ENCODE results near the gene TTYH3. TPM values are rescaled to one million over a fixed set of nuclear protein-coding genes. Genes with fewer than 3 reads are reported as not detected.

Gene TTYH3
- total and polyA plus RNA-seq, 2 of the 13 experiments (the other 11 are each of a cell fraction or from before 2014, with no cell fraction given) = 26.3 to 50.0 TPM

DNA sequence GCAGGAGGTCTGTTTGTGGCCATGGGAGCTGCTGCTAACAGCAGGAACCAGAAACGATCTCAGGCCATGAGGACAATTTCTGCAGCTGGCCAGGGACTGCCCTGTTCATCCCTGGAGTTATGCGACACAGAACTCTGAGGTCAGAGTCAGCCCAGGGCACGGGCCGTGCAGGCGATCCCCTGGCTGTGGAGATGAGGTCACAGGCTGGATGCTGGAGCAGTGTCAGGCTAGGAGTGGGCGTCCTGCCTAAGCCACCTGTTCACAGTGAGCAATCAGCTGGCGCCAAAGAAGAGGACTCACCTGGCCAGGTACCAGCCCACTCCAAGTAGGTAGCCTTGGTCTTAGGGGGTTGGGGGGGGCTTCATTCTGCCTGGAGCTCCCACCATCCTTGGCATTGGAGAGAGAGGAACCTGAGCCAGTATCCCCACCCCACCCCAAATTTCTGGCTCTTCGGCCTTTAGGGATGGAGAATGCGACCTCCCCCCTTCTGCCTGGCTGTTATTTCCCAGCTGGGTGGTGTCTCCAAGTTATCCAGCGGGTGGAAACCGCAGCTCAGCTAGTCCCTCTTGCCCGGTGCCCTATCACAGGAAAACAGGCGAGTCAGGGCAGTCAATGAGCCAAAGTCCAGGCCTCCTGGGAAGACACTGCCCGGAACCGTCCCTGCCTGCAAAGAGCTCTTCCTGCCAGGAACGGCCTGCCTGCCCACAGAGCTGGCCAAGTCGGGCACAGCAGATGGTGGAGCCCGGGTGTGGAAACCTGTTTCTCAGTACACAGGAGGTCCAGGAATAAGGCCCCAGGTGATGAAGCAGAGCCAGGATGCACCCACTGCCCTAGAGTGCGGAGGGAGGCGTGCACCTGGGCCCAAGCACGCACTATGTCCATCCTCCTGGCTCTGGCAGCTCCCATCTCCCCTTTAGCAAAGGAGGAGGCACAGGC is 1.8 kb upstream of the TTYH3 start (continued):
- peak; percentile 12; the same call in 1 of the 2 replicates for TF ChIP-seq PATZ1 (CRISPR knock-in tag; IDR thresholded peaks at IDR 0.05)
- TF ChIP-seq NPAS2 (CRISPR knock-in tag; IDR thresholded peaks at IDR 0.05; ENCODE audit: borderline replicate concordance) = no peak
- TF ChIP-seq ZNF746 (CRISPR knock-in tag; IDR thresholded peaks at IDR 0.05) = no peak
- 0 out of 2 replicates have a peak, but pooled peaks have one; percentile 55 for TF ChIP-seq MIER3 (CRISPR knock-in tag; IDR thresholded peaks at IDR 0.05; ENCODE audit: borderline replicate concordance)
- TF ChIP-seq, protein P1, sequence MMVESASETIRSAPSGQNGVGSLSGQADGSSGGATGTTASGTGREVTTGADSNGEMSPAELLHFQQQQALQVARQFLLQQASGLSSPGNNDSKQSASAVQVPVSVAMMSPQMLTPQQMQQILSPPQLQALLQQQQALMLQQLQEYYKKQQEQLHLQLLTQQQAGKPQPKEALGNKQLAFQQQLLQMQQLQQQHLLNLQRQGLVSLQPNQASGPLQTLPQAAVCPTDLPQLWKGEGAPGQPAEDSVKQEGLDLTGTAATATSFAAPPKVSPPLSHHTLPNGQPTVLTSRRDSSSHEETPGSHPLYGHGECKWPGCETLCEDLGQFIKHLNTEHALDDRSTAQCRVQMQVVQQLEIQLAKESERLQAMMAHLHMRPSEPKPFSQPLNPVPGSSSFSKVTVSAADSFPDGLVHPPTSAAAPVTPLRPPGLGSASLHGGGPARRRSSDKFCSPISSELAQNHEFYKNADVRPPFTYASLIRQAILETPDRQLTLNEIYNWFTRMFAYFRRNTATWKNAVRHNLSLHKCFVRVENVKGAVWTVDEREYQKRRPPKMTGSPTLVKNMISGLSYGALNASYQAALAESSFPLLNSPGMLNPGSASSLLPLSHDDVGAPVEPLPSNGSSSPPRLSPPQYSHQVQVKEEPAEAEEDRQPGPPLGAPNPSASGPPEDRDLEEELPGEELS (CRISPR knock-in tag; IDR thresholded peaks at IDR 0.05) = 0 out of 2 replicates have a peak, but pooled peaks have one; percentile 9
- TF ChIP-seq FOXK1 (CRISPR knock-in tag; IDR thresholded peaks at IDR 0.05; ENCODE audit: borderline replicate concordance, low read depth) = no peak
- no peak for TF ChIP-seq FOSL1 (CRISPR knock-in tag; IDR thresholded peaks at IDR 0.05; ENCODE audit: borderline replicate concordance)
- no peak for TF ChIP-seq ZNF660 (CRISPR knock-in tag; IDR thresholded peaks at IDR 0.05; ENCODE audit: borderline replicate concordance, low read depth)
- TF ChIP-seq, protein P2, sequence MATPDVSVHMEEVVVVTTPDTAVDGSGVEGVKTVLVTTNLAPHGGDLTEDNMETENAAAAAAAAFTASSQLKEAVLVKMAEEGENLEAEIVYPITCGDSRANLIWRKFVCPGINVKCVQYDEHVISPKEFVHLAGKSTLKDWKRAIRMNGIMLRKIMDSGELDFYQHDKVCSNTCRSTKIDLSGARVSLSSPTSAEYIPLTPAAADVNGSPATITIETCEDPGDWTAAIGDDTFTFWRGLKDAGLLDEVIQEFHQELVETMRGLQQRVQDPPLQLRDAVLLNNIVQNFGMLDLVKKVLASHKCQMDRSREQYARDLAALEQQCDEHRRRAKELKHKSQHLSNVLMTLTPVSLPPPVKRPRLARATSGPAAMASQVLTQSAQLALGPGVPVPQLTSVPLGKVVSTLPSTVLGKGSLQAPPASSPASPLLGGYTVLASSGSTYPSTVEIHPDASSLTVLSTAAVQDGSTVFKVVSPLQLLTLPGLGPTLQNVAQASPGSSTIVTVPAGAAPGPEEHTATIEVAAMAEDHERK (CRISPR knock-in tag; IDR thresholded peaks at IDR 0.05; ENCODE audit: low read depth) = no peak
- TF ChIP-seq ZNF232 (CRISPR knock-in tag; IDR thresholded peaks at IDR 0.05; ENCODE audit: borderline replicate concordance) = no peak
- TF ChIP-seq MTERF4 (CRISPR knock-in tag; IDR thresholded peaks at IDR 0.05) = peak; percentile 86; the same call in 1 of the 2 replicates
- no peak for TF ChIP-seq ZEB1 (IDR thresholded peaks at IDR 0.05; ENCODE audit: insufficient replicate concordance, low read depth)
- TF ChIP-seq ARNT2 (CRISPR knock-in tag; IDR thresholded peaks at IDR 0.05; ENCODE audit: low read depth) = 0 out of 2 replicates have a peak, but pooled peaks have one; percentile 28
- peak; percentile 73 for TF ChIP-seq CREB1 (IDR thresholded peaks at IDR 0.05)
- no peak for TF ChIP-seq CREB1 (CRISPR knock-in tag; IDR thresholded peaks at IDR 0.05)
- TF ChIP-seq ZNF326 (CRISPR knock-in tag; IDR thresholded peaks at IDR 0.05; ENCODE audit: borderline replicate concordance) = no peak
- TF ChIP-seq, protein P3, sequence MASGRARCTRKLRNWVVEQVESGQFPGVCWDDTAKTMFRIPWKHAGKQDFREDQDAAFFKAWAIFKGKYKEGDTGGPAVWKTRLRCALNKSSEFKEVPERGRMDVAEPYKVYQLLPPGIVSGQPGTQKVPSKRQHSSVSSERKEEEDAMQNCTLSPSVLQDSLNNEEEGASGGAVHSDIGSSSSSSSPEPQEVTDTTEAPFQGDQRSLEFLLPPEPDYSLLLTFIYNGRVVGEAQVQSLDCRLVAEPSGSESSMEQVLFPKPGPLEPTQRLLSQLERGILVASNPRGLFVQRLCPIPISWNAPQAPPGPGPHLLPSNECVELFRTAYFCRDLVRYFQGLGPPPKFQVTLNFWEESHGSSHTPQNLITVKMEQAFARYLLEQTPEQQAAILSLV (CRISPR knock-in tag; IDR thresholded peaks at IDR 0.05; ENCODE audit: borderline replicate concordance) = no peak
- TF ChIP-seq ZNF577 (CRISPR knock-in tag; IDR thresholded peaks at IDR 0.05; ENCODE audit: borderline replicate concordance, low read depth) = no peak

All from HepG2 (cell line).